ENCODE measurements around the gene UBE3A.

- TF ChIP-seq POLR2A (IDR thresholded peaks at IDR 0.05; ENCODE audit: low read length) (no peak), EP300 (IDR thresholded peaks at IDR 0.05) (no peak)
Observed at GRCh38 chr15:25347707-25348106, 91.1 kb downstream of the UBE3A start.
